ENCODE data around the gene GUCD1. TPM values are rescaled to one million over a fixed set of nuclear protein-coding genes. Genes with fewer than 3 reads are reported as not detected.

Gene GUCD1
- total RNA-seq, 1 experiment from 2014 or later, result 48.7 TPM

DNA sequence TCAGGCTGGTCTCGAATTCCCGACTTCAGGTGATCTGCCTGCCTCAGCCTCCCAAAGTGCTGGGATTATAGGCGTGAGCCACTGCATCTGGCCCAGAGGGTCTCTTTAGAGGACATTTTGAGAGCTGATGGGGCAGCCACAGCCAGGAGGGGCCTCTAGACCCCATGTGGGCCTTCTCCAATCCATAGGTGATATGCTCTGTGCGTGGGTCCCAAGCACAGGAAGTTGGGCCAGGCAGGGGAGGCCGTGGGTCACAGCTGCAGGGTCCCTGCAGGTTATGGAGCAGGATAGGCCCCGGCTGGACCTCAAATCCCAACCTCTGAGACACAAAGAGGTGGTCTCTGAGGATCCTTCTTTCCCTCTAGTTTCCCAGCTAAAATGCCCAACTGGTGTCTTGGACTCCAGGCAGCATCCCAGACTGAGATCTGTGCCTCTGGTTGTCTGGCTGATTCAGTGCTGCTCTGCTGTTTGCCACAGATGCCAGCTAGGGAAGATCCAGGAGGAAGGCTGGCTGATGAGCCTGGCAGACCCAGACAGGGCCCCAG lies 36.4 kb upstream of the GUCD1 start (continued):
- no peak for TF ChIP-seq CBX3 (IDR thresholded peaks at IDR 0.05; ENCODE audit: low read depth)
- TF ChIP-seq POLR2AphosphoS5 (IDR thresholded peaks at IDR 0.05; ENCODE audit: low read depth, low read length), result no peak
- TF ChIP-seq SRF (IDR thresholded peaks at IDR 0.05; ENCODE audit: low read depth), result no peak
- no peak for TF ChIP-seq FOSL1 (IDR thresholded peaks at IDR 0.05; ENCODE audit: low read depth)
- TF ChIP-seq YY1 (IDR thresholded peaks at IDR 0.05; ENCODE audit: extremely low read depth, insufficient replicate concordance, low read depth, low read length), result no peak
- no peak for TF ChIP-seq TCF7L2 (IDR thresholded peaks at IDR 0.05; ENCODE audit: borderline replicate concordance, extremely low read depth, insufficient read depth, insufficient read length)
- TF ChIP-seq ZFX (IDR thresholded peaks at IDR 0.05), result no peak

DNA sequence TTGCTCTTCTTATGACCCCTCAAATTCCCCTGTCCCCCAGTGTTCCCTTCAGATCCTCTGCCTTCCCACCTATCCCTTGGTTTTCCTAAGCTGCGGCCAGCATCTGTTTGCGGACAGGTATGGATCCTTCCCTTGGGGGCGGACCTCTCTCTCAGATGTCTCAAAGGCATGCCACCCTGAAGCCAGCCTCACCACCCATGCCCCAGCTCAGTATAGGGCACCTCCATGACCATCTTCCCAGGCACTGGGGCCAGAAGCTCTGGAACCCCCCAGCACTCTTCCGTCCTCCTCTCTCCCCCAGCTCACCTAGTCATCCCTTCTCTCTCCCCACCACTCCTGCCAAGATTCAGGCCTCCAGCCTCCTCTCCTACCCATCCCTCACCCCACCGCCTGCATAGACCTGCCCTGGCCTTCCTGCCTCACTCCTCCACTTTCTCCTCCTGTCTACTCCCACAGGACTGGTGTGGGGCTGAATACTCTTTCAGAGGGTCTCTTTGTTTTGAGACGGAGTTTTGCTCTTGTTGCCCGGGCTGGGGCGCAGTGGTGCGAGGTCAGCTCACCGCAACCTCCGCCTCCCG lies 35.7 kb upstream of the GUCD1 start:
- intact Hi-C loops (cut with micrococcal nuclease), result no loop called here

More for the DNA sequence above, 35.7 kb upstream of the GUCD1 start:
- Histone ChIP-seq H2AFZ (ENCODE audit: low read depth, low read length, poor library complexity, severe bottlenecking) (no peak overlapping the region), H3K9me3 (ENCODE audit: control insufficient read depth in 1 of 2, insufficient read depth in 1 of 2, low read depth in 1 of 2, low read length in 2 of 2) (no peaks in the 10 kb centered on the region), H3K4me2 (ENCODE audit: low read length) (no peak overlapping the region), H3K4me3 (replicated peaks in 1 of 2; ENCODE audit: low read depth in 1 of 2, low read length in 2 of 2) (no peak overlapping the region), H3K27ac (ENCODE audit: low read depth, low read length) (no peak overlapping the region), H3K9me2 (ENCODE audit: insufficient read depth) (no peaks in the 10 kb centered on the region), H3K79me2 (ENCODE audit: insufficient read depth, low read length) (no peaks in the 10 kb centered on the region), H4K20me1 (ENCODE audit: insufficient read depth) (no peaks in the 10 kb centered on the region), H3K36me3 (ENCODE audit: control insufficient read depth in 1 of 2, insufficient read depth in 2 of 2, low read length in 2 of 2) (no peaks in the 10 kb centered on the region), H3K4me1 (ENCODE audit: control insufficient read depth in 1 of 2, insufficient read depth in 2 of 2, low read length in 2 of 2) (peaks cover 8 to 20% of the 10 kb centered on the region in 2 experiments), H3K27me3 (ENCODE audit: insufficient read depth, low read length) (no peaks in the 10 kb centered on the region), H3K9ac (ENCODE audit: low read length) (no peak overlapping the region)
- ChIA-PET CTCF (no interaction called here), POLR2A (no interaction called here), RAD21 (ENCODE audit: low non-redundant PET in 1 of 2, low total read pairs in 2 of 2, uncharacterized antibody in 2 of 2, unreplicated experiment in 2 of 2) (no interaction called here)
- no TSS peak for BruUV-seq (replicated peaks)
- ATAC-seq (no peak), DNase-seq (ENCODE audit: low read depth, low spot score) (no peak)
- no peak for TF ChIP-seq REST (IDR thresholded peaks at IDR 0.05; ENCODE audit: low read depth)
- TF ChIP-seq, protein P1, sequence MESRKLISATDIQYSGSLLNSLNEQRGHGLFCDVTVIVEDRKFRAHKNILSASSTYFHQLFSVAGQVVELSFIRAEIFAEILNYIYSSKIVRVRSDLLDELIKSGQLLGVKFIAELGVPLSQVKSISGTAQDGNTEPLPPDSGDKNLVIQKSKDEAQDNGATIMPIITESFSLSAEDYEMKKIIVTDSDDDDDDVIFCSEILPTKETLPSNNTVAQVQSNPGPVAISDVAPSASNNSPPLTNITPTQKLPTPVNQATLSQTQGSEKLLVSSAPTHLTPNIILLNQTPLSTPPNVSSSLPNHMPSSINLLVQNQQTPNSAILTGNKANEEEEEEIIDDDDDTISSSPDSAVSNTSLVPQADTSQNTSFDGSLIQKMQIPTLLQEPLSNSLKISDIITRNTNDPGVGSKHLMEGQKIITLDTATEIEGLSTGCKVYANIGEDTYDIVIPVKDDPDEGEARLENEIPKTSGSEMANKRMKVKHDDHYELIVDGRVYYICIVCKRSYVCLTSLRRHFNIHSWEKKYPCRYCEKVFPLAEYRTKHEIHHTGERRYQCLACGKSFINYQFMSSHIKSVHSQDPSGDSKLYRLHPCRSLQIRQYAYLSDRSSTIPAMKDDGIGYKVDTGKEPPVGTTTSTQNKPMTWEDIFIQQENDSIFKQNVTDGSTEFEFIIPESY (IDR thresholded peaks at IDR 0.05; ENCODE audit: extremely low read depth, insufficient replicate concordance, low read length), result no peak
- no peak for TF ChIP-seq JUND (IDR thresholded peaks at IDR 0.05)
- TF ChIP-seq POLR2AphosphoS5 (IDR thresholded peaks at IDR 0.05; ENCODE audit: low read depth, low read length), result no peak
- TF ChIP-seq RAD21 (IDR thresholded peaks at IDR 0.05; ENCODE audit: low read depth), result no peak
- no peak for TF ChIP-seq ELF1 (IDR thresholded peaks at IDR 0.05; ENCODE audit: borderline replicate concordance, low read depth)
- no peak for TF ChIP-seq ZFX (IDR thresholded peaks at IDR 0.05)
- TF ChIP-seq TCF7L2 (IDR thresholded peaks at IDR 0.05; ENCODE audit: borderline replicate concordance, extremely low read depth, insufficient read depth, insufficient read length), result no peak
- TF ChIP-seq MAX (IDR thresholded peaks at IDR 0.05), result no peak
